Measurements from ENCODE around the gene PRLR. TPM values are rescaled to one million over a fixed set of nuclear protein-coding genes. Genes with fewer than 3 reads are reported as not detected.

PRLR gene
- total and polyA plus RNA-seq, 10 of the 15 experiments (the other 5 are each of a cell fraction or from before 2014, with no cell fraction given), result 0.03 to 8.1 (median 0.20) TPM

- Histone ChIP-seq H3K4me2 (ENCODE audit: control insufficient read depth, insufficient read depth) (no peak overlapping the region), H3K27ac (ENCODE audit: control insufficient read depth, insufficient read depth) (no peak overlapping the region), H3K36me3 (ENCODE audit: control insufficient read depth in 2 of 2, insufficient read depth in 2 of 2, low read length in 1 of 2) (no peaks in the 10 kb centered on the region), H3K4me1 (ENCODE audit: control insufficient read depth, insufficient read depth, low read length) (no peaks in the 10 kb centered on the region), H3K9ac (ENCODE audit: control insufficient read depth, insufficient read depth, low read length) (no peak overlapping the region), H2AFZ (ENCODE audit: control insufficient read depth, low read depth, low read length) (no peak overlapping the region), H3K9me3 (replicated peaks; ENCODE audit: control insufficient read depth, insufficient read depth, low read length) (no peaks in the 10 kb centered on the region), H3K27me3 (replicated peaks in 1 of 2; ENCODE audit: control insufficient read depth in 2 of 2, insufficient read depth in 2 of 2, low read length in 1 of 2) (peaks cover 0 to 8% of the 10 kb centered on the region in 2 experiments; a peak in 2 of 4 replicates), H4K20me1 (ENCODE audit: control insufficient read depth, insufficient read depth) (no peaks in the 10 kb centered on the region), H3K4me3 (no peak overlapping the region), H3K79me2 (ENCODE audit: control insufficient read depth, insufficient read depth, low read length) (no peaks in the 10 kb centered on the region)
- no peak for DNase-seq (ENCODE audit: low read depth, low spot score)
- no TSS peak for BruUV-seq (replicated peaks)
- ChIA-PET CTCF (interaction anchor here (0.7 to 9.6 kb wide), 23 partner anchors 10 to 698 kb away, joined by 3 to 112 read pairs (median 6); no protein-coding TSS in a partner anchor), POLR2A (interaction anchor here (0.6 to 5.7 kb wide), 8 partner anchors 12 to 311 kb away, joined by 3 to 46 read pairs (median 4); no protein-coding TSS in a partner anchor), RAD21 (ENCODE audit: unreplicated experiment) (interaction anchor here (0.7 to 5.7 kb wide), 26 partner anchors 11 to 707 kb away, joined by 3 to 108 read pairs (median 4); no protein-coding TSS in a partner anchor), SMC1A (ENCODE audit: uncharacterized antibody, unreplicated experiment) (interaction anchor here (1.0 to 11.8 kb wide), 24 partner anchors 9 to 635 kb away, joined by 3 to 224 read pairs (median 6); no protein-coding TSS in a partner anchor)
- in situ Hi-C loops (cut with MboI) (no loop called here), intact Hi-C loops (cut with micrococcal nuclease; ENCODE audit: unreplicated experiment) (loop anchor here (2.0 to 5.0 kb wide), 4 partner anchors 15 to 700 kb away; no protein-coding TSS in a partner anchor)
- peak; percentile 18 for ATAC-seq
- FAIRE-seq, result no peak
- 35% methylated on average over 4 of the region's 4 CpGs for WGBS (ENCODE audit: insufficient coverage, insufficient replicate concordance, low lambda C conversion rate, missing lambda C conversion rate)
- no peak for TF ChIP-seq PRDM15 (CRISPR knock-in tag; IDR thresholded peaks at IDR 0.05)
- TF ChIP-seq RELB (IDR thresholded peaks at IDR 0.05; ENCODE audit: low read depth), result no peak
- TF ChIP-seq WRNIP1 (IDR thresholded peaks at IDR 0.05; ENCODE audit: borderline replicate concordance, low read depth, low read length), result no peak
- TF ChIP-seq MYC (IDR thresholded peaks at IDR 0.05; ENCODE audit: insufficient read depth, insufficient read length, insufficient replicate concordance, low read length, severe bottlenecking), result no peak
- no peak for TF ChIP-seq ASH2L (IDR thresholded peaks at IDR 0.05; ENCODE audit: borderline replicate concordance, low read depth)
- no peak for TF ChIP-seq KLF5 (IDR thresholded peaks at IDR 0.05; ENCODE audit: partially characterized antibody)
- no peak for TF ChIP-seq EED (IDR thresholded peaks at IDR 0.05; ENCODE audit: low read depth)
- TF ChIP-seq CUX1 (IDR thresholded peaks at IDR 0.05; ENCODE audit: insufficient replicate concordance, low read depth, low read length), result no peak
- no peak for TF ChIP-seq ATF3 (IDR thresholded peaks at IDR 0.05; ENCODE audit: borderline replicate concordance, extremely low read depth, low read depth, low read length)
- TF ChIP-seq RCOR1 (conservative IDR thresholded peaks at IDR 0.05; ENCODE audit: low read depth, low read length), result no peak
- TF ChIP-seq NFIC (IDR thresholded peaks at IDR 0.05; ENCODE audit: low read depth, low read length), result no peak
- no peak for TF ChIP-seq ZNF622 (IDR thresholded peaks at IDR 0.05)
Measured at GRCh38 chr5:35227720-35228119, 2.6 kb downstream of the PRLR start.
